GM23338 (cell line): ENCODE data around the gene SLC47A1. TPM values are rescaled to one million over a fixed set of nuclear protein-coding genes. Genes with fewer than 3 reads are reported as not detected.

ENCODE experiments used
- ATAC-seq: fragments of 200-7000 bp; cut with Tn5 transposase; 3 replicates; pipeline ENCODE4 v1.9.1; 2020
- DNase-seq: peaks from one replicate; pipeline ENCODE4 v3.0.0-alpha.2; 2015; ENCODE audit warnings: low spot score
- H2AFZ ChIP-seq: fragments of 200-600 bp; sonication (generic); 2 replicates; pipeline ENCODE4 v1.8.0; 2016; ENCODE audit warnings: antibody characterized with exemption, mild to moderate bottlenecking, moderate library complexity
- H3F3A ChIP-seq: fragments of 200-600 bp; sonication (generic); replicated peaks from 2 replicates; pipeline ENCODE4 v1.8.0; 2017; ENCODE audit warnings: antibody characterized with exemption, mixed run types, low read depth
- H3K27ac ChIP-seq: fragments of 200-600 bp; sonication (generic); 2 replicates; pipeline ENCODE4 v1.6.1; 2016; ENCODE audit warnings: low read depth
- H3K27me3 ChIP-seq: fragments of 200-600 bp; sonication (generic); 2 replicates; pipeline ENCODE4 v1.8.0; 2016; ENCODE audit warnings: mild to moderate bottlenecking, mixed run types, moderate library complexity; ENCODE audit not compliant: insufficient read depth
- H3K36me3 ChIP-seq: fragments of 200-600 bp; sonication (generic); 2 replicates; pipeline ENCODE4 v1.8.0; 2016; ENCODE audit warnings: mild to moderate bottlenecking; ENCODE audit not compliant: insufficient read depth
- H3K4me1 ChIP-seq: fragments of 200-600 bp; sonication (generic); 2 replicates; pipeline ENCODE4 v1.8.0; 2016; ENCODE audit warnings: mild to moderate bottlenecking, moderate library complexity; ENCODE audit not compliant: insufficient read depth
- H3K4me2 ChIP-seq: fragments of 200-600 bp; sonication (generic); 2 replicates; pipeline ENCODE4 v1.7.1; 2017; ENCODE audit warnings: mixed run types
- H3K4me3 ChIP-seq: fragments of 200-600 bp; sonication (generic); 2 replicates; pipeline ENCODE4 v1.6.1; 2016; ENCODE audit warnings: mixed run types
- H3K79me2 ChIP-seq: fragments of 200-600 bp; sonication (generic); replicated peaks from 2 replicates; pipeline ENCODE4 v1.8.0; 2017; ENCODE audit warnings: mild to moderate bottlenecking; ENCODE audit not compliant: insufficient read depth
- H3K9me2 ChIP-seq: fragments of 200-600 bp; sonication (generic); 2 replicates; pipeline ENCODE4 v1.8.0; 2017; ENCODE audit not compliant: insufficient read depth
- H4K20me1 ChIP-seq: fragments of 200-600 bp; sonication (generic); replicated peaks from 2 replicates; pipeline ENCODE4 v1.8.0; 2017; ENCODE audit warnings: mild to moderate bottlenecking; ENCODE audit not compliant: insufficient read depth
- H3K27ac Mint-ChIP-seq: 2 replicates; pipeline ENCODE4 v1.8.0; 2020; ENCODE audit warnings: inconsistent platforms, mild to moderate bottlenecking, moderate library complexity, mixed read lengths
- H3K27me3 Mint-ChIP-seq: 3 replicates; pipeline ENCODE4 v1.8.0; 2022; ENCODE audit warnings: low read depth, mild to moderate bottlenecking, moderate library complexity, mixed read lengths, inconsistent platforms; ENCODE audit not compliant: insufficient read depth, poor library complexity
- H3K36me3 Mint-ChIP-seq: 3 replicates; pipeline ENCODE4 v1.8.0; 2021; ENCODE audit warnings: low read depth, mild to moderate bottlenecking, inconsistent platforms, moderate library complexity, mixed read lengths
- H3K4me1 Mint-ChIP-seq: 3 replicates; pipeline ENCODE4 v1.8.0; 2020; ENCODE audit warnings: mild to moderate bottlenecking, inconsistent platforms, mixed read lengths
- H3K4me3 Mint-ChIP-seq: 3 replicates; pipeline ENCODE4 v1.8.0; 2021; ENCODE audit warnings: moderate library complexity, mild to moderate bottlenecking, inconsistent platforms, mixed read lengths
- H3K9me3 Mint-ChIP-seq: 3 replicates; pipeline ENCODE4 v1.8.0; 2020; ENCODE audit warnings: moderate library complexity, mild to moderate bottlenecking, inconsistent platforms, mixed read lengths
- CREB1 ChIP-seq: fragments of 250-450 bp; sonication (Bioruptor Pico); IDR thresholded peaks from 2 replicates; pipeline ENCODE4 v1.5.0; 2020; ENCODE audit warnings: low read depth, mild to moderate bottlenecking, moderate library complexity
- EZH2phosphoT487 ChIP-seq: fragments of 200-600 bp; sonication (generic); IDR thresholded peaks from one replicate; pipeline ENCODE4 v1.8.1; 2018; ENCODE audit warnings: antibody characterized with exemption; ENCODE audit not compliant: unreplicated experiment
- NANOG ChIP-seq: IDR thresholded peaks from 2 replicates; pipeline ENCODE4 v1.6.1; 2016; ENCODE audit warnings: antibody characterized with exemption, borderline replicate concordance
- ZNF114 ChIP-seq: fragments of 250-450 bp; sonication (Bioruptor Pico); IDR thresholded peaks from 2 replicates; pipeline ENCODE4 v1.5.0; 2020; ENCODE audit warnings: mild to moderate bottlenecking, moderate library complexity
- polyA plus RNA-seq: library from polyadenylated mRNA; unstranded; fragments of >200 nt; fragmentation: Nextera tagmentation; extraction: Ambion mirVana; gene quantifications from 2 replicates; pipeline ENCODE4 v1.2.1, GENCODE V29; 2016
- total RNA-seq: library from RNA; depleted of rRNA; stranded (reverse); fragments of >200 nt; shearing (Covaris generic); gene quantifications from 2 replicates; pipeline ENCODE4 v1.2.3, GENCODE V29; 2014
- TF ChIP-seq, protein P1 (sequence below): fragments of 250-450 bp; sonication (Bioruptor Pico); IDR thresholded peaks from 2 replicates; pipeline ENCODE4 v1.5.0; 2020; ENCODE audit warnings: mild to moderate bottlenecking, moderate library complexity
- TF ChIP-seq, protein P2 (sequence below), 2 experiments: fragments of 200-600 bp in 1 of 2; sonication (generic) in 1 of 2; conservative IDR thresholded peaks; 2 replicates each; pipeline versions ENCODE4 v1.5.1 to v1.6.1; 2016 to 2017; ENCODE audit warnings: antibody characterized with exemption in 2 of 2, low read depth in 2 of 2, mild to moderate bottlenecking in 2 of 2, moderate library complexity in 1 of 2
- TF ChIP-seq, protein P3 (sequence below): IDR thresholded peaks from 2 replicates; pipeline ENCODE4 v1.6.1; 2016; ENCODE audit warnings: antibody characterized with exemption

The SLC47A1 gene
- total and polyA plus RNA-seq, 2 experiments from 2014 or later, result 0.53 to 1.9 TPM

DNA sequence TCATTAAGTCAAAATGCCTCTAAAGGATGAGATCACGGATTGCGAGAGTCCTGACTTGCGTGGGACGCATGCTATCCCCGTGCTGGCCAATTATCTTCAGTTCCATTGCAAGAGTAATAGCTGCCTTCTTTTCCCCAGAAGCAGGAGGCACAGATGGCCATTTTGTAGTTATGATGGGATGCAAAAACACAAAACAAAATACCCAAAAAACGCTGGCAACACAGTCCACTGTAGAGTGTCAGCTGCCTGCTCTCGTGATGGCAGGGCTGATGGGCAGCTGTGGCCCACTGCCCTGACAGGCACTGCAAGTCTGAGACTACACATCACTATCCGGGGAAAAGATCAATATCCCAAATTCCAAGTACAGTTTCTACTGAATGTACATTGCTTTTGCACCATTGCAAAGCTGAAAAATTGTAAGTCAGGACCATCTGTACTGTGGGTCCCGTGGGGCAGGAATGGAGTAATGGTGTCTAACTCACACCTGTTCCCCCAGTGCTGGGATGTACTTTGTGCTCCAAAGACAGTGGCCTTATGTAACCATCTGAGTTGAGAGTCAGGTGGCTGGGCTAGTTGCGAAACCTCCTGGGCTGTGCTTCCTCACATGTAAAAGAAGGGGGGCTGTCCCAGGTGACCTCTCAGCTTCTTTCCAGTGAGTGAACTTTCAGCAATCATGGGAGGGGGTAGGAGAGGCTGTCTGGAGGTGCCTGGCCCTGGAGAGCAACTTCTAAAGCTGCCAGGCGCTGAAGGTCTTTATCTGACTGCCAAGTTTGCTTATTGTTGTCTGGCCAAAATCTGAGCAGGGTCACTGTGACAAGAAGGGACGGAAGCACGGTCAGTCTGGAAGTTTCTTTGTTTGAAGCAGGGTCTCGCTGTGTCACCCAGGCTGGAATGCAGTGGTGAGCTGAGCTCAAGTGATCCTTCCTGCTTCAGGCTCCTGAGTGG lies 4.7 kb downstream of the SLC47A1 start:
- H3K4me3 Mint-ChIP-seq, result no peak overlapping the region
- no peak for TF ChIP-seq NANOG
- TF ChIP-seq, protein P1, sequence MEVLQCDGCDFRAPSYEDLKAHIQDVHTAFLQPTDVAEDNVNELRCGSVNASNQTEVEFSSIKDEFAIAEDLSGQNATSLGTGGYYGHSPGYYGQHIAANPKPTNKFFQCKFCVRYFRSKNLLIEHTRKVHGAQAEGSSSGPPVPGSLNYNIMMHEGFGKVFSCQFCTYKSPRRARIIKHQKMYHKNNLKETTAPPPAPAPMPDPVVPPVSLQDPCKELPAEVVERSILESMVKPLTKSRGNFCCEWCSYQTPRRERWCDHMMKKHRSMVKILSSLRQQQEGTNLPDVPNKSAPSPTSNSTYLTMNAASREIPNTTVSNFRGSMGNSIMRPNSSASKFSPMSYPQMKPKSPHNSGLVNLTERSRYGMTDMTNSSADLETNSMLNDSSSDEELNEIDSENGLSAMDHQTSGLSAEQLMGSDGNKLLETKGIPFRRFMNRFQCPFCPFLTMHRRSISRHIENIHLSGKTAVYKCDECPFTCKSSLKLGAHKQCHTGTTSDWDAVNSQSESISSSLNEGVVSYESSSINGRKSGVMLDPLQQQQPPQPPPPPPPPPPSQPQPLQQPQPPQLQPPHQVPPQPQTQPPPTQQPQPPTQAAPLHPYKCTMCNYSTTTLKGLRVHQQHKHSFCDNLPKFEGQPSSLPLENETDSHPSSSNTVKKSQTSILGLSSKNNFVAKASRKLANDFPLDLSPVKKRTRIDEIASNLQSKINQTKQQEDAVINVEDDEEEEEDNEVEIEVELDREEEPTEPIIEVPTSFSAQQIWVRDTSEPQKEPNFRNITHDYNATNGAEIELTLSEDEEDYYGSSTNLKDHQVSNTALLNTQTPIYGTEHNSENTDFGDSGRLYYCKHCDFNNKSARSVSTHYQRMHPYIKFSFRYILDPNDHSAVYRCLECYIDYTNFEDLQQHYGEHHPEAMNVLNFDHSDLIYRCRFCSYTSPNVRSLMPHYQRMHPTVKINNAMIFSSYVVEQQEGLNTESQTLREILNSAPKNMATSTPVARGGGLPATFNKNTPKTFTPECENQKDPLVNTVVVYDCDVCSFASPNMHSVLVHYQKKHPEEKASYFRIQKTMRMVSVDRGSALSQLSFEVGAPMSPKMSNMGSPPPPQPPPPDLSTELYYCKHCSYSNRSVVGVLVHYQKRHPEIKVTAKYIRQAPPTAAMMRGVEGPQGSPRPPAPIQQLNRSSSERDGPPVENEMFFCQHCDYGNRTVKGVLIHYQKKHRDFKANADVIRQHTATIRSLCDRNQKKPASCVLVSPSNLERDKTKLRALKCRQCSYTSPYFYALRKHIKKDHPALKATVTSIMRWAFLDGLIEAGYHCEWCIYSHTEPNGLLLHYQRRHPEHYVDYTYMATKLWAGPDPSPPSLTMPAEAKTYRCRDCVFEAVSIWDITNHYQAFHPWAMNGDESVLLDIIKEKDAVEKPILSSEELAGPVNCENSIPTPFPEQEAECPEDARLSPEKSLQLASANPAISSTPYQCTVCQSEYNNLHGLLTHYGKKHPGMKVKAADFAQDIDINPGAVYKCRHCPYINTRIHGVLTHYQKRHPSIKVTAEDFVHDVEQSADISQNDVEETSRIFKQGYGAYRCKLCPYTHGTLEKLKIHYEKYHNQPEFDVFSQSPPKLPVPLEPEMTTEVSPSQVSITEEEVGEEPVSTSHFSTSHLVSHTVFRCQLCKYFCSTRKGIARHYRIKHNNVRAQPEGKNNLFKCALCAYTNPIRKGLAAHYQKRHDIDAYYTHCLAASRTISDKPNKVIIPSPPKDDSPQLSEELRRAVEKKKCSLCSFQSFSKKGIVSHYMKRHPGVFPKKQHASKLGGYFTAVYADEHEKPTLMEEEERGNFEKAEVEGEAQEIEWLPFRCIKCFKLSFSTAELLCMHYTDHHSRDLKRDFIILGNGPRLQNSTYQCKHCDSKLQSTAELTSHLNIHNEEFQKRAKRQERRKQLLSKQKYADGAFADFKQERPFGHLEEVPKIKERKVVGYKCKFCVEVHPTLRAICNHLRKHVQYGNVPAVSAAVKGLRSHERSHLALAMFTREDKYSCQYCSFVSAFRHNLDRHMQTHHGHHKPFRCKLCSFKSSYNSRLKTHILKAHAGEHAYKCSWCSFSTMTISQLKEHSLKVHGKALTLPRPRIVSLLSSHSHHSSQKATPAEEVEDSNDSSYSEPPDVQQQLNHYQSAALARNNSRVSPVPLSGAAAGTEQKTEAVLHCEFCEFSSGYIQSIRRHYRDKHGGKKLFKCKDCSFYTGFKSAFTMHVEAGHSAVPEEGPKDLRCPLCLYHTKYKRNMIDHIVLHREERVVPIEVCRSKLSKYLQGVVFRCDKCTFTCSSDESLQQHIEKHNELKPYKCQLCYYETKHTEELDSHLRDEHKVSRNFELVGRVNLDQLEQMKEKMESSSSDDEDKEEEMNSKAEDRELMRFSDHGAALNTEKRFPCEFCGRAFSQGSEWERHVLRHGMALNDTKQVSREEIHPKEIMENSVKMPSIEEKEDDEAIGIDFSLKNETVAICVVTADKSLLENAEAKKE (CRISPR knock-in tag), result no peak
- no peak for TF ChIP-seq CREB1 (CRISPR knock-in tag)
- TF ChIP-seq EZH2phosphoT487, result no peak
- TF ChIP-seq, protein P2, sequence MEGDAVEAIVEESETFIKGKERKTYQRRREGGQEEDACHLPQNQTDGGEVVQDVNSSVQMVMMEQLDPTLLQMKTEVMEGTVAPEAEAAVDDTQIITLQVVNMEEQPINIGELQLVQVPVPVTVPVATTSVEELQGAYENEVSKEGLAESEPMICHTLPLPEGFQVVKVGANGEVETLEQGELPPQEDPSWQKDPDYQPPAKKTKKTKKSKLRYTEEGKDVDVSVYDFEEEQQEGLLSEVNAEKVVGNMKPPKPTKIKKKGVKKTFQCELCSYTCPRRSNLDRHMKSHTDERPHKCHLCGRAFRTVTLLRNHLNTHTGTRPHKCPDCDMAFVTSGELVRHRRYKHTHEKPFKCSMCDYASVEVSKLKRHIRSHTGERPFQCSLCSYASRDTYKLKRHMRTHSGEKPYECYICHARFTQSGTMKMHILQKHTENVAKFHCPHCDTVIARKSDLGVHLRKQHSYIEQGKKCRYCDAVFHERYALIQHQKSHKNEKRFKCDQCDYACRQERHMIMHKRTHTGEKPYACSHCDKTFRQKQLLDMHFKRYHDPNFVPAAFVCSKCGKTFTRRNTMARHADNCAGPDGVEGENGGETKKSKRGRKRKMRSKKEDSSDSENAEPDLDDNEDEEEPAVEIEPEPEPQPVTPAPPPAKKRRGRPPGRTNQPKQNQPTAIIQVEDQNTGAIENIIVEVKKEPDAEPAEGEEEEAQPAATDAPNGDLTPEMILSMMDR (conservative IDR thresholded peaks at IDR 0.05; ENCODE audit: low read depth in 2 of 2), result no peak
- TF ChIP-seq ZNF114 (CRISPR knock-in tag), result no peak
- TF ChIP-seq, protein P3, sequence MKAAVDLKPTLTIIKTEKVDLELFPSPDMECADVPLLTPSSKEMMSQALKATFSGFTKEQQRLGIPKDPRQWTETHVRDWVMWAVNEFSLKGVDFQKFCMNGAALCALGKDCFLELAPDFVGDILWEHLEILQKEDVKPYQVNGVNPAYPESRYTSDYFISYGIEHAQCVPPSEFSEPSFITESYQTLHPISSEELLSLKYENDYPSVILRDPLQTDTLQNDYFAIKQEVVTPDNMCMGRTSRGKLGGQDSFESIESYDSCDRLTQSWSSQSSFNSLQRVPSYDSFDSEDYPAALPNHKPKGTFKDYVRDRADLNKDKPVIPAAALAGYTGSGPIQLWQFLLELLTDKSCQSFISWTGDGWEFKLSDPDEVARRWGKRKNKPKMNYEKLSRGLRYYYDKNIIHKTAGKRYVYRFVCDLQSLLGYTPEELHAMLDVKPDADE, result no peak
- peak; percentile 27 for DNase-seq
- no peaks in the 10 kb centered on the region for H4K20me1 ChIP-seq
- H3K27me3 Mint-ChIP-seq, result peaks cover 33% of the 10 kb centered on the region
- no peaks in the 10 kb centered on the region for H3K9me2 ChIP-seq
- H3K79me2 ChIP-seq, result no peaks in the 10 kb centered on the region
- no peak overlapping the region for H3K4me3 ChIP-seq
- H3K27ac Mint-ChIP-seq, result peak overlapping the region; percentile 80; the same call in 1 of the 2 replicates
- H2AFZ ChIP-seq, result 0 out of 2 replicates have a peak overlapping the region, but pooled peaks have one; percentile 23
- no peak overlapping the region for H3K4me2 ChIP-seq
- no peaks in the 10 kb centered on the region for H3K36me3 ChIP-seq
- H3K4me1 Mint-ChIP-seq, result peaks cover 30% of the 10 kb centered on the region
- peaks cover 6% of the 10 kb centered on the region; the same call in 1 of the 2 replicates for H3K4me1 ChIP-seq
- no peaks in the 10 kb centered on the region for H3K9me3 Mint-ChIP-seq
- peaks cover 31% of the 10 kb centered on the region for H3K27me3 ChIP-seq
- no peak overlapping the region for H3K27ac ChIP-seq
- no peak for ATAC-seq
- 0 out of 2 replicates have a peak, but pooled peaks cover 10% of the 10 kb centered on the region for H3F3A ChIP-seq
- H3K36me3 Mint-ChIP-seq, result no peaks in the 10 kb centered on the region
